CD4-positive, alpha-beta T cell treated with Interleukin-4 for 1 hour (primary cell): ENCODE data around the gene INTS6.

ENCODE experiments used
- DNase-seq, 2 donors: peaks; one replicate each; pipeline ENCODE4 v3.0.0-alpha.2; 2020 to 2022

The INTS6 gene

GRCh38 chr13:51311957-51312520, 140.8 kb downstream of the INTS6 start:
- no peak for DNase-seq
